HEK293 (cell line): Measurements from ENCODE around the gene CCDC92.

Experiments used
- BCL11A ChIP-seq: fragments of 450-650 bp; formaldehyde crosslinking; IDR thresholded peaks from 2 replicates; pipeline ENCODE4 v1.5.1; 2016; ENCODE audit warnings: low read depth, missing biosample characterization, missing genetic modification characterization
- CTCF ChIP-seq: fragments of 450-650 bp; formaldehyde crosslinking; IDR thresholded peaks from 2 replicates; pipeline ENCODE4 v1.5.1; 2016; ENCODE audit warnings: missing biosample characterization, missing genetic modification characterization
- PBX3 ChIP-seq: sonication (generic); formaldehyde crosslinking; IDR thresholded peaks from 2 replicates; pipeline ENCODE4 v1.8.1; 2022; ENCODE audit warnings: mild to moderate bottlenecking, moderate library complexity, missing genetic modification reagents
- REST ChIP-seq: fragments of 450-650 bp; formaldehyde crosslinking; IDR thresholded peaks from 2 replicates; pipeline ENCODE4 v1.5.1; 2016; ENCODE audit warnings: missing biosample characterization, missing genetic modification characterization
- SETDB1 ChIP-seq: IDR thresholded peaks from one replicate; pipeline ENCODE4 v1.6.1; 2017; ENCODE audit warnings: mild to moderate bottlenecking, low read length, moderate library complexity, mixed read lengths; ENCODE audit not compliant: insufficient read length
- ZBTB10 ChIP-seq: fragments of 450-650 bp; formaldehyde crosslinking; IDR thresholded peaks from 2 replicates; pipeline ENCODE4 v1.5.1; 2016; ENCODE audit warnings: missing biosample characterization, missing genetic modification characterization
- ZFP37 ChIP-seq: fragments of 450-650 bp; formaldehyde crosslinking; IDR thresholded peaks from 2 replicates; pipeline ENCODE4 v1.5.1; 2016; ENCODE audit warnings: missing biosample characterization, missing genetic modification characterization
- ZNF133 ChIP-seq: fragments of 450-650 bp; formaldehyde crosslinking; IDR thresholded peaks from 2 replicates; pipeline ENCODE4 v1.5.1; 2016; ENCODE audit warnings: missing biosample characterization, missing genetic modification characterization
- ZNF24 ChIP-seq: fragments of 450-650 bp; formaldehyde crosslinking; IDR thresholded peaks from 2 replicates; pipeline ENCODE4 v1.5.1; 2016; ENCODE audit warnings: missing biosample characterization, missing genetic modification characterization
- ZNF292 ChIP-seq: fragments of 450-650 bp; formaldehyde crosslinking; IDR thresholded peaks from 2 replicates; pipeline ENCODE4 v1.5.1; 2016; ENCODE audit warnings: low read depth, missing biosample characterization, missing genetic modification characterization, borderline replicate concordance
- ZNF423 ChIP-seq: fragments of 450-650 bp; formaldehyde crosslinking; IDR thresholded peaks from 2 replicates; pipeline ENCODE4 v1.5.1; 2016; ENCODE audit warnings: missing biosample characterization, missing genetic modification characterization
- ZNF670 ChIP-seq: fragments of 450-650 bp; formaldehyde crosslinking; IDR thresholded peaks from 2 replicates; pipeline ENCODE4 v1.5.1; 2016; ENCODE audit warnings: missing biosample characterization, missing genetic modification characterization, low read depth

GRCh38 chr12:123886931-123887582 is 85.6 kb downstream of the CCDC92 start:
- TF ChIP-seq CTCF (tag by site-specific recombination) (no peak), BCL11A (tag by site-specific recombination) (no peak), ZNF133 (tag by site-specific recombination) (no peak), ZFP37 (tag by site-specific recombination) (no peak), ZNF670 (tag by site-specific recombination) (no peak), ZNF24 (tag by site-specific recombination) (no peak), SETDB1 (no peak), REST (tag by site-specific recombination) (no peak), ZNF292 (no peak), ZBTB10 (tag by site-specific recombination) (no peak), ZNF423 (tag by site-specific recombination) (no peak), PBX3 (CRISPR knock-in tag) (no peak)
